ENCODE data around the gene SUPT4H1. TPM values are rescaled to one million over a fixed set of nuclear protein-coding genes. Genes with fewer than 3 reads are reported as not detected.

SUPT4H1 gene
- total RNA-seq, result 10 to 100 TPM; 50.5 to 65.3 (median 57.4) TPM
- 100 to 1,000 TPM in 1 of 3 donors, 10 to 100 TPM in 2; 90.1 to 114 (median 99.3) TPM for polyA plus RNA-seq

- TF ChIP-seq EP300 (IDR thresholded peaks at IDR 0.05) (peak in 1 of 4 donors; percentile 36), POLR2AphosphoS5 (IDR thresholded peaks at IDR 0.05) (peak; percentile 78 to 92 (median 91)), CTCF (IDR thresholded peaks at IDR 0.05) (no peak), POLR2A (IDR thresholded peaks at IDR 0.05) (peak; percentile 33 to 66)
- peaks cover 20 to 40% (median 33%) of the 10 kb centered on the region in 4 donors for H3K36me3 ChIP-seq
- intact Hi-C loops (cut with DNase I), result loop anchor here (2.0 to 10.0 kb wide), 4 partner anchors 27 to 283 kb away; partner anchors contain the start of genes MTMR4 and RNF43
These were observed at the start of gene SUPT4H1 for GRCh38 chr17:58351831-58352595. TSS of gene SUPT4H1 (minus strand) at chr17:58352201. CDS start at chr17:58352135, 66 bp downstream.

DNA sequence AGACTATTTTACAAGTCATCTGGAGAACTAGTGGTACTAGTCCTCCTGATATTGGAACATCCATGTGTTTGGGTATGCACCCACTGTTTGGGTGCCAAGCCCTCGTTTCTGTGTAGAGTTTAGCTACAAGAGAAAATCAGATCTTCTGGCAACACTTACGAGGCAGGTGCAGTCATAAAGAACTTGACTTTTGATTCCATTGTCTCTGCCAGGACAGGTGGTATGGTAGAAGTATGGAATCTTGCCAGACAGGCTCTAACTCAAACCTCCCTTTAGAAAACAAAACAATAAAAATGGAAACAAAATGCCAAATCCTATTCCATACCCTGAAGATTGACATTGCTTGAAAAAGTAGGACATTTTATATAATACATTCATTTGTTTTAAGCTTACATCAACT lies 49.3 kb upstream of the SUPT4H1 start:
- Histone ChIP-seq H3K36me3 (no peaks in the 10 kb centered on the region), H3K4me1 (no peaks in the 10 kb centered on the region), H3K27ac (no peak overlapping the region), H3K9me3 (no peaks in the 10 kb centered on the region), H3K4me3 (no peak overlapping the region), H3K27me3 (no peaks in the 10 kb centered on the region)
- 11 to 61% methylated on average over 2 of the region's 2 CpGs for WGBS, 2 donors
- DNase-seq, result no peak
- intact Hi-C loops (cut with DNase I), result no loop called here
- TF ChIP-seq EP300 (IDR thresholded peaks at IDR 0.05) (no peak), CTCF (IDR thresholded peaks at IDR 0.05) (no peak), POLR2A (IDR thresholded peaks at IDR 0.05) (no peak), POLR2AphosphoS5 (IDR thresholded peaks at IDR 0.05) (no peak)

More at GRCh38 chr17:58351831-58352595, at the start of gene SUPT4H1:
- Histone ChIP-seq H3K27me3 (no peaks in the 10 kb centered on the region), H3K4me3 (peak within 1 kb of the TSS; percentile 58 to 94 (median 92)), H3K27ac (peak within 1 kb of the TSS; percentile 95 to 98 (median 96)), H3K9me3 (no peaks in the 10 kb centered on the region), H3K4me1 (peaks cover 0 to 22% (median 14%) of the 10 kb centered on the region in 4 donors)
- peak; percentile 93 for DNase-seq
- 0 to 1% methylated on average over 60 of the region's 60 CpGs for WGBS, 2 donors

DNA sequence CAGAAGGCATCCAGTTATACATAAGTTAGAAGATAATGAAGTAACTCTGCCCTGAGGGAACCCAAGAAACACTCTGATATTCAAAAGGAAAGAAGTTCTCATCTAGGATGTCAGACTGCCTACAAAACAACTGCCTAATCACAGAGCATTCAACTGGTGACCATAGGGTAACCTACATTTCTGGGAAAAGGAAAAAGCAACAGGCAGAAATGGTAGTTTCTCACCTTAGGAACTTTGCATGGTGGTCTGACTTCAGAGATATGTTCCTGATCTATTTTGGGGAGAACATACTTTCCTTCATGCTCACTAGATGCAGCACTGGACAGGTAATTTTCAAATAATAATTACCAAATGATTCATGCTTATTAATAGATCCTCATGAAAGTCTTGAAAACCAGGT lies 48.8 kb upstream of the SUPT4H1 start:
- no peaks in the 10 kb centered on the region for H3K4me1 ChIP-seq
- H3K4me3 ChIP-seq, result no peak overlapping the region
- intact Hi-C loops (cut with DNase I), result no loop called here
- no peaks in the 10 kb centered on the region for H3K36me3 ChIP-seq
- no peaks in the 10 kb centered on the region for H3K27me3 ChIP-seq
- no peak overlapping the region for H3K27ac ChIP-seq
- no peak for TF ChIP-seq CTCF (IDR thresholded peaks at IDR 0.05)
- no peak for TF ChIP-seq EP300 (IDR thresholded peaks at IDR 0.05)
- TF ChIP-seq POLR2AphosphoS5 (IDR thresholded peaks at IDR 0.05), result no peak
- TF ChIP-seq POLR2A (IDR thresholded peaks at IDR 0.05), result no peak
- H3K9me3 ChIP-seq, result no peaks in the 10 kb centered on the region
- DNase-seq, result no peak

DNA sequence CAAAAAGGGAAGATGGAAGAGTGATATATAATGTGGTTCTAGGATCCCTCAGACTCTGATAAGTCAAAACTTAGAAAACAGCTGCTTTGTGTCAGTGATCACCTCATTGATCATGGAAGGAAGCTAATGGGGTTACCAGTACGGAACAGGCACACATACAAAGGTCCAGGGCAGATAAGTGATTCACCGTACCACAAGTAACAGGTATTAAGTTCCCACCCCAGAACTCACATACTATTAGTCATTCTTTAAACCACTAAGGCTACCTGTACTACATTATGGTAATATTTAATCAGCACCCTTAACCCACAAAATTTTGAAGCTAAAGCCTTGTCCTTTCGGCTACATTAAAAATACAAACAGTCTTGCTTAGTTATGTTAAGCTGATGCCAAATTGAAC lies 48.0 kb upstream of the SUPT4H1 start:
- no peak overlapping the region for H3K4me3 ChIP-seq
- DNase-seq, result no peak
- TF ChIP-seq EP300 (IDR thresholded peaks at IDR 0.05), result no peak
- TF ChIP-seq POLR2AphosphoS5 (IDR thresholded peaks at IDR 0.05), result no peak
- no peak for TF ChIP-seq POLR2A (IDR thresholded peaks at IDR 0.05)
- TF ChIP-seq CTCF (IDR thresholded peaks at IDR 0.05), result no peak
- intact Hi-C loops (cut with DNase I), result no loop called here
- no peaks in the 10 kb centered on the region for H3K36me3 ChIP-seq
- no peaks in the 10 kb centered on the region for H3K9me3 ChIP-seq
- WGBS, 2 donors, result 42 to 80% methylated on average over 3 of the region's 3 CpGs
- no peaks in the 10 kb centered on the region for H3K4me1 ChIP-seq
- H3K27ac ChIP-seq, result no peak overlapping the region
- no peaks in the 10 kb centered on the region for H3K27me3 ChIP-seq

Data from sigmoid colon (tissue), 7 donors.